ENCODE data around the gene QRFP. TPM values are rescaled to one million over a fixed set of nuclear protein-coding genes. Genes with fewer than 3 reads are reported as not detected.

QRFP gene
- total RNA-seq, 2 donors from 2014 or later = not detected

DNA sequence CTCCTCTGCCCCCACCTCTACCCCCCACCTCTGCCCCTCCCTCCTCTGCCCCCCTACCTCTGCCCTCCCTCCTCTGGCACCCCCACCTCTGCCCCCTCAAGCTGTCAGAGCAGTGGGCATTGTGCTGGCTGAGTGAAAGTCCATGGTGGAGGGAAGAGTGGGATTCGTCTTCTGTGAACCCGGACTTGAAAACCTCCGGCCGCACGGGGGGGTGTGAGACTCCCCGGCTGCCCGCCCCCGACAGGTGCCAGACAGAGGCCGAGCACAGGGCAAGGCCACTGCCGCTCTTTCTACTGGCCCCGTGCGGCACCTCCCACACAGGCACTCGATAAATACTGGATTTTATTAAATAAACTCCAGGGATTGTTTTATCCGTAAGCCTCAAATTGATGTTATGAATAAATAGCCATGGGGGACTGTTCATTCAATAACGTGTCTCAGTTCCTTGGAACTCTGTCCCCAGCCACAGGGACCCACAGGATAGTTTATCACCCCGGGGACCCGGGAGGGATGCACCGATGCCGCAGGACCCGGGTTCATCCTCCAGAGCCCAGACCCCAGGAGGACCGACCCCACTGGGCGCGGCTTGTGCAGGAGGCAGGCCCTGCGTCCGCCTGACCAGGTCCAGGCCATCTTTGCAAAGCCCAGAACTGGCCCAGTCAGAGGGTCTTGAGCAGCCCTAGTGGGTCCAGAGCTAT is 2.6 kb upstream of the QRFP start:
- H3K36me3 ChIP-seq (ENCODE audit: control insufficient read depth, insufficient read depth, low read length) = no peaks in the 10 kb centered on the region
- H3K27me3 ChIP-seq (ENCODE audit: control insufficient read depth, insufficient read depth, low read length, poor library complexity, severe bottlenecking) = no peaks in the 10 kb centered on the region
- Mint-ChIP-seq H3K4me3 (no peak overlapping the region), H3K27me3 (ENCODE audit: insufficient read depth) (no peaks in the 10 kb centered on the region), H3K9me3 (no peaks in the 10 kb centered on the region), H3K36me3 (ENCODE audit: low read depth) (no peaks in the 10 kb centered on the region), H3K4me1 (no peaks in the 10 kb centered on the region), H3K27ac (no peak overlapping the region)
- TF ChIP-seq, protein P1, sequence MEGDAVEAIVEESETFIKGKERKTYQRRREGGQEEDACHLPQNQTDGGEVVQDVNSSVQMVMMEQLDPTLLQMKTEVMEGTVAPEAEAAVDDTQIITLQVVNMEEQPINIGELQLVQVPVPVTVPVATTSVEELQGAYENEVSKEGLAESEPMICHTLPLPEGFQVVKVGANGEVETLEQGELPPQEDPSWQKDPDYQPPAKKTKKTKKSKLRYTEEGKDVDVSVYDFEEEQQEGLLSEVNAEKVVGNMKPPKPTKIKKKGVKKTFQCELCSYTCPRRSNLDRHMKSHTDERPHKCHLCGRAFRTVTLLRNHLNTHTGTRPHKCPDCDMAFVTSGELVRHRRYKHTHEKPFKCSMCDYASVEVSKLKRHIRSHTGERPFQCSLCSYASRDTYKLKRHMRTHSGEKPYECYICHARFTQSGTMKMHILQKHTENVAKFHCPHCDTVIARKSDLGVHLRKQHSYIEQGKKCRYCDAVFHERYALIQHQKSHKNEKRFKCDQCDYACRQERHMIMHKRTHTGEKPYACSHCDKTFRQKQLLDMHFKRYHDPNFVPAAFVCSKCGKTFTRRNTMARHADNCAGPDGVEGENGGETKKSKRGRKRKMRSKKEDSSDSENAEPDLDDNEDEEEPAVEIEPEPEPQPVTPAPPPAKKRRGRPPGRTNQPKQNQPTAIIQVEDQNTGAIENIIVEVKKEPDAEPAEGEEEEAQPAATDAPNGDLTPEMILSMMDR (conservative IDR thresholded peaks at IDR 0.05) = no peak
- no peaks in the 10 kb centered on the region for H3K9me3 ChIP-seq (ENCODE audit: control insufficient read depth, low read length)
- no peak overlapping the region for H3K27ac ChIP-seq (ENCODE audit: low read depth, low read length)
- no peaks in the 10 kb centered on the region for H3K4me1 ChIP-seq (ENCODE audit: control insufficient read depth, insufficient read depth, low read length)
- H3K4me3 ChIP-seq (ENCODE audit: low read length) = no peak overlapping the region
- WGBS, 2 experiments (ENCODE audit: insufficient coverage in 1 of 2, insufficient read length in 1 of 2) = 92 to 93% methylated on average over 20 to 25 of the region's 25 CpGs
- H3K9ac ChIP-seq (ENCODE audit: extremely low read depth, low read length, poor library complexity, severe bottlenecking) = no peak overlapping the region
- no peak for DNase-seq

DNA sequence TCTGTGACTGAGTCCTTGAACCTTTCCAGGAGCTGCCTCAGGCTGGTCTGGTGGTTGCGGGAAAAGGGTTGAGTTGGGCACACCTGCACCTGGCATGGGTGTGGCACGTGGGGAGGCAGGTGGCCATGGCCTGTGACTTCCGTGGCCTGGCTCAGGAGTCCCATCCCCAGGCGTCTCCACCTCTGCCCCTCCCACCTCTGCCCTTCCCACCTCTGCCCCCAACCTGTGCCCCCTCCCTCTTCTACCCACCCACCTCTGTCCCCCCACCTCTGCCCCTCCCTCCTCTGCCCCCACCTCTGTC is 1.9 kb upstream of the QRFP start:
- Mint-ChIP-seq H3K4me1 (peaks cover under 1% of the 10 kb centered on the region), H3K27me3 (ENCODE audit: insufficient read depth) (no peaks in the 10 kb centered on the region), H3K4me3 (no peak overlapping the region), H3K9me3 (no peaks in the 10 kb centered on the region), H3K27ac (no peak overlapping the region), H3K36me3 (ENCODE audit: low read depth) (no peaks in the 10 kb centered on the region)
- WGBS, 2 experiments (ENCODE audit: insufficient coverage in 1 of 2, insufficient read length in 1 of 2) = 80 to 98% methylated on average over 1 to 4 of the region's 4 CpGs
- TF ChIP-seq, protein P1 (conservative IDR thresholded peaks at IDR 0.05) = no peak
- Histone ChIP-seq H3K4me1 (ENCODE audit: control insufficient read depth, insufficient read depth, low read length) (no peaks in the 10 kb centered on the region), H3K27ac (ENCODE audit: low read depth, low read length) (no peak overlapping the region), H3K27me3 (ENCODE audit: control insufficient read depth, insufficient read depth, low read length, poor library complexity, severe bottlenecking) (no peaks in the 10 kb centered on the region), H3K4me3 (ENCODE audit: low read length) (no peak overlapping the region), H3K9me3 (ENCODE audit: control insufficient read depth, low read length) (no peaks in the 10 kb centered on the region), H3K9ac (ENCODE audit: extremely low read depth, low read length, poor library complexity, severe bottlenecking) (no peak overlapping the region), H3K36me3 (ENCODE audit: control insufficient read depth, insufficient read depth, low read length) (no peaks in the 10 kb centered on the region)
- DNase-seq = no peak

DNA sequence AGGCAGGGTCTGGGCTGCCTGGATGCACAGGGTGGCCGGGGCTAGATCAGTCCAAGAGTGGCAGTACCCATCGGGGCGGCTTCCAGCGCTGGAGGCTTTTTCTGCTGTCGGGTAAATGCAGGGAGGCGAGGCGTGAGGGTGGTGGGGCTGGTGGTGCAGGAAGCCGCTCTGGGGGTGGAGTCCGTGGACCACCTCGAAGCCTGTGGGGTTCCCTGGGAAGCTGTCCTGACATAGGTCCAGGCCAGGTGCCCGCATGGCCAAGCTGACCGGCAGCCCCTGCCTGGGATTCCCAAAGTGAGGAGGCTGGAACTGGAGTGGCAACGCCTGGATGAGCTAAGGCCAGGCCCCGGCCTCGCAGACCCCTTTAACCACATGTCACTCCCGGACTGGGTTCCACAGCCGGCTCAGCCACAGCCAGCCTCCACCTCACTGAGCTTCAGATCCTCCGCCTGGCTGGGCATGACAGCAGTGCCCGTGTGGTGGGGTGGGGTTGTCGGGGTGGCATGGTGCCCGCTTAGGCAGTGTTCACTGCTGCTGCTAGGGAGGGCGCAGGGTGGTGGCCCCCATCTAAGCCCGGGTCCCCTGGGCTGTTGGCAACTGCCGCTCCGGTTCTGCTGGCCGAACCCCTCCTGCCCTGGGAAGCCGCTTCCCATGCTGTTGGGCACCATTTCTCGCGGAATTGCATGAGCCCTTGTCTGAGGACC is 1.4 kb upstream of the QRFP start:
- Mint-ChIP-seq H3K4me1 (peaks cover 2% of the 10 kb centered on the region), H3K36me3 (ENCODE audit: low read depth) (no peaks in the 10 kb centered on the region), H3K27ac (no peak overlapping the region), H3K27me3 (ENCODE audit: insufficient read depth) (no peaks in the 10 kb centered on the region), H3K4me3 (no peak overlapping the region), H3K9me3 (no peaks in the 10 kb centered on the region)
- TF ChIP-seq, protein P1 (conservative IDR thresholded peaks at IDR 0.05) = no peak
- H3K36me3 ChIP-seq (ENCODE audit: control insufficient read depth, insufficient read depth, low read length) = no peaks in the 10 kb centered on the region
- H3K27me3 ChIP-seq (ENCODE audit: control insufficient read depth, insufficient read depth, low read length, poor library complexity, severe bottlenecking) = no peaks in the 10 kb centered on the region
- DNase-seq = no peak
- no peaks in the 10 kb centered on the region for H3K4me1 ChIP-seq (ENCODE audit: control insufficient read depth, insufficient read depth, low read length)
- H3K27ac ChIP-seq (ENCODE audit: low read depth, low read length) = no peak overlapping the region
- no peak overlapping the region for H3K9ac ChIP-seq (ENCODE audit: extremely low read depth, low read length, poor library complexity, severe bottlenecking)
- no peak overlapping the region for H3K4me3 ChIP-seq (ENCODE audit: low read length)
- no peaks in the 10 kb centered on the region for H3K9me3 ChIP-seq (ENCODE audit: control insufficient read depth, low read length)
- WGBS, 2 experiments (ENCODE audit: insufficient coverage in 1 of 2, insufficient read length in 1 of 2) = 92 to 93% methylated on average over 23 to 29 of the region's 29 CpGs
